CD4-positive, alpha-beta T cell (primary cell): ENCODE measurements around the gene JTB. TPM values are rescaled to one million over a fixed set of nuclear protein-coding genes. Genes with fewer than 3 reads are reported as not detected.

Experiments
- ATAC-seq: fragments of 200-7000 bp; cut with Tn5 transposase; one replicate; pipeline ENCODE4 v1.10.0; 2022; ENCODE audit warnings: mild to moderate bottlenecking; ENCODE audit not compliant: poor library complexity
- CTCF ChIA-PET: fragments of 350-600 bp; sonication (Branson Sonifier 250); formaldehyde crosslinking; loops from one replicate; lab custom pipeline; 2021; ENCODE audit warnings: antibody characterized with exemption, inconsistent platforms; lab: Charles Lee
- POLR2A ChIA-PET: fragments of 350-600 bp; sonication (Branson Sonifier 250); formaldehyde crosslinking; loops from one replicate; lab custom pipeline; 2021; ENCODE audit warnings: antibody characterized with exemption, inconsistent platforms; lab: Charles Lee
- DNase-seq, 14 experiments: peaks; one replicate each; pipeline ENCODE4 v3.0.0-alpha.2; 2013 to 2020; ENCODE audit warnings: mixed read lengths in 2 of 14
- H3K27ac ChIP-seq, 2 donors: one replicate each; pipeline versions ENCODE4 v1.5.1 to v1.7.0; 2013; ENCODE audit warnings: low read length in 2 of 2, low read depth in 1 of 2, mild to moderate bottlenecking in 1 of 2
- H3K27me3 ChIP-seq, 2 experiments: 1 replicate in 1 of 2; 2 replicates in 1 of 2; pipeline versions ENCODE4 v1.6.1 to v1.7.0; 2013; ENCODE audit warnings: low read length in 2 of 2, control low read depth in 1 of 2, mild to moderate bottlenecking in 1 of 2, moderate library complexity in 1 of 2; ENCODE audit not compliant: insufficient read depth in 2 of 2, control insufficient read depth in 1 of 2
- H3K36me3 ChIP-seq: one replicate; pipeline ENCODE4 v1.6.1; 2013; ENCODE audit warnings: low read length, control low read depth; ENCODE audit not compliant: insufficient read depth
- H3K4me1 ChIP-seq: one replicate; pipeline ENCODE4 v1.6.1; 2013; ENCODE audit warnings: low read length, control low read depth; ENCODE audit not compliant: insufficient read depth
- H3K4me3 ChIP-seq: one replicate; pipeline ENCODE4 v1.5.1; 2013; ENCODE audit warnings: mild to moderate bottlenecking, low read length, moderate library complexity
- H3K9me3 ChIP-seq, 2 experiments: 1 replicate in 1 of 2; 2 replicates in 1 of 2; pipeline versions ENCODE4 v1.6.1 to v1.7.0; 2013; ENCODE audit warnings: low read length in 2 of 2, mild to moderate bottlenecking in 2 of 2, control low read depth in 1 of 2, moderate library complexity in 1 of 2; ENCODE audit not compliant: control insufficient read depth in 1 of 2, insufficient read depth in 1 of 2
- H3K27ac Mint-ChIP-seq: one replicate; pipeline ENCODE4 v1.8.0; 2020; ENCODE audit warnings: mixed read lengths
- H3K27me3 Mint-ChIP-seq: one replicate; pipeline ENCODE4 v1.8.0; 2021; ENCODE audit warnings: mixed read lengths
- H3K36me3 Mint-ChIP-seq: one replicate; pipeline ENCODE4 v1.8.0; 2021; ENCODE audit warnings: low read depth, mixed read lengths
- H3K4me1 Mint-ChIP-seq: one replicate; pipeline ENCODE4 v1.8.0; 2021; ENCODE audit warnings: low read depth, mixed read lengths
- H3K4me3 Mint-ChIP-seq: one replicate; pipeline ENCODE4 v1.8.0; 2020; ENCODE audit warnings: mild to moderate bottlenecking, mixed read lengths
- H3K9me3 Mint-ChIP-seq: one replicate; pipeline ENCODE4 v1.8.0; 2020; ENCODE audit warnings: mixed read lengths
- intact Hi-C, 2 experiments: fragments of 100-400 bp; cut with DNase I in 1 of 2; cut with micrococcal nuclease in 1 of 2; formaldehyde crosslinking; loops; one replicate each; pipeline versions ENCODE4 v1.15.1 to v1.9.0; 2023 to 2025; cut with DNase I, micrococcal nuclease
- total RNA-seq, 174 experiments: library from RNA in 2 of 174; stranded (reverse) in 2 of 174; gene quantifications; one replicate each; pipeline ENCODE4 v1.2.3 and lab custom pipeline; 2021 to 2026
- TF ChIP-seq, protein P1 (sequence below): fragments of 200-600 bp; IDR thresholded peaks from one replicate; pipeline ENCODE4 v1.8.0; 2022; ENCODE audit warnings: antibody characterized with exemption, mild to moderate bottlenecking

The JTB gene
- total RNA-seq, 2 experiments from 2014 or later = 80.4 to 80.9 TPM

DNA sequence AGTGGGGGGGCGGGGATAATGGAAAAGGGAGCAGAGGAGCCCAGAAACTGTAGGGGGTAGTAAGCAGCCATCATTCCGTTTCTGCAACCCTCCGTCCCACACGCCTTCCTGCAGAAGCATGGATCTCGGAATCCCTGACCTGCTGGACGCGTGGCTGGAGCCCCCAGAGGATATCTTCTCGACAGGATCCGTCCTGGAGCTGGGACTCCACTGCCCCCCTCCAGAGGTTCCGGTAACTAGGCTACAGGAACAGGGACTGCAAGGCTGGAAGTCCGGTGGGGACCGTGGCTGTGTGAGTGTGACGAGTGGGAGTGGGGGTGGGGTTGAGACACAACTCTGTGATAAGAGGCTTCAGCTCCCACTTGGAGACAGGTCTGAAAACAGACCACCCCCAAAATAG lies 9.1 kb downstream of the JTB start:
- peak overlapping the region; percentile 8 for H3K27ac Mint-ChIP-seq
- DNase-seq (peak in 1 of 14 experiments; percentile 35), ATAC-seq (no peak)
- intact Hi-C loops = no loop called here
- TF ChIP-seq, protein P1, sequence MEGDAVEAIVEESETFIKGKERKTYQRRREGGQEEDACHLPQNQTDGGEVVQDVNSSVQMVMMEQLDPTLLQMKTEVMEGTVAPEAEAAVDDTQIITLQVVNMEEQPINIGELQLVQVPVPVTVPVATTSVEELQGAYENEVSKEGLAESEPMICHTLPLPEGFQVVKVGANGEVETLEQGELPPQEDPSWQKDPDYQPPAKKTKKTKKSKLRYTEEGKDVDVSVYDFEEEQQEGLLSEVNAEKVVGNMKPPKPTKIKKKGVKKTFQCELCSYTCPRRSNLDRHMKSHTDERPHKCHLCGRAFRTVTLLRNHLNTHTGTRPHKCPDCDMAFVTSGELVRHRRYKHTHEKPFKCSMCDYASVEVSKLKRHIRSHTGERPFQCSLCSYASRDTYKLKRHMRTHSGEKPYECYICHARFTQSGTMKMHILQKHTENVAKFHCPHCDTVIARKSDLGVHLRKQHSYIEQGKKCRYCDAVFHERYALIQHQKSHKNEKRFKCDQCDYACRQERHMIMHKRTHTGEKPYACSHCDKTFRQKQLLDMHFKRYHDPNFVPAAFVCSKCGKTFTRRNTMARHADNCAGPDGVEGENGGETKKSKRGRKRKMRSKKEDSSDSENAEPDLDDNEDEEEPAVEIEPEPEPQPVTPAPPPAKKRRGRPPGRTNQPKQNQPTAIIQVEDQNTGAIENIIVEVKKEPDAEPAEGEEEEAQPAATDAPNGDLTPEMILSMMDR = no peak
- H3K4me3 Mint-ChIP-seq = peak overlapping the region; percentile 96
- H3K4me1 Mint-ChIP-seq = peaks cover 52% of the 10 kb centered on the region
- no peak overlapping the region for H3K4me3 ChIP-seq
- H3K36me3 Mint-ChIP-seq = peaks cover 20% of the 10 kb centered on the region
- H3K27me3 Mint-ChIP-seq = no peaks in the 10 kb centered on the region
- no peaks in the 10 kb centered on the region for H3K9me3 ChIP-seq
- H3K27ac ChIP-seq = no peak overlapping the region
- no peaks in the 10 kb centered on the region for H3K9me3 Mint-ChIP-seq
- H3K36me3 ChIP-seq = peaks cover 9% of the 10 kb centered on the region
- H3K27me3 ChIP-seq = no peaks in the 10 kb centered on the region
- POLR2A ChIA-PET = interaction anchor here (0.9 to 4.7 kb wide), 10 partner anchors 9 to 191 kb away, joined by 3 to 149 read pairs (median 26); partner anchors contain the start of genes CRTC2, DENND4B, GATAD2B and JTB
- CTCF ChIA-PET = interaction anchor here (1.5 to 3.5 kb wide), 6 partner anchors 9 to 171 kb away, joined by 4 to 30 read pairs (median 11); partner anchors contain the start of genes CRTC2, DENND4B, JTB and RAB13
- H3K4me1 ChIP-seq = peaks cover 50% of the 10 kb centered on the region

DNA sequence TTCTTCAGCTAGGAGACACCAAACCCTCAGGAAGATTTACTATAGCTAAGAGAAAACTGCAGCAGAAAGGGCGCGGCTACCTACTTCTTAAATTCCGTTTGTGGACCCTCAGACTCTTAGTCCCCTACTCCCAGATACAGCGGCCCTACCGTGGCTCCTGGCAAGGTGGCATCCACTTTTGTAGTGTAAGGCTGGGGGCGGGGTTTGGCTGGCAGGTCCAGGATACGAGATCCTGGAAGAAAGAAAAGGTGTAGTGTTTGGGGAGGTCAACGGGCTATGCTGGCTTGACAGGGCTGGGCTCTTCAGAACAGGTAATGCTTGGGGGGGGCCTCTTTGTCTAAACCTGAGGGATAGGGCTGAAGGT lies 9.5 kb downstream of the JTB start:
- TF ChIP-seq, protein P1 = peak; percentile 5
- intact Hi-C loops = loop anchor here (1.0 kb wide), 2 partner anchors 9 to 10 kb away; partner anchors contain the start of genes CRTC2 (in 1 of the 2) and JTB (in 1 of the 2)
- H3K36me3 ChIP-seq = peaks cover 5% of the 10 kb centered on the region
- ChIA-PET POLR2A (interaction anchor here (0.7 to 4.7 kb wide), 22 partner anchors 10 to 1404 kb away, joined by 3 to 149 read pairs (median 4); partner anchors contain the start of genes CRTC2, DENND4B, GATAD2B and INTS3), CTCF (interaction anchor here (0.9 to 3.5 kb wide), 8 partner anchors 9 to 184 kb away, joined by 3 to 30 read pairs (median 10); partner anchors contain the start of genes CRTC2, DENND4B, JTB and RAB13)
- DNase-seq = no peak
- Mint-ChIP-seq H3K9me3 (no peaks in the 10 kb centered on the region), H3K4me3 (peak overlapping the region; percentile 96), H3K27ac (peak overlapping the region; percentile 94), H3K4me1 (peaks cover 55% of the 10 kb centered on the region), H3K27me3 (no peaks in the 10 kb centered on the region), H3K36me3 (peaks cover 18% of the 10 kb centered on the region)
- H3K4me1 ChIP-seq = peaks cover 53% of the 10 kb centered on the region
- H3K9me3 ChIP-seq = no peaks in the 10 kb centered on the region
- no peak for ATAC-seq
- H3K27ac ChIP-seq = peak overlapping the region; percentile 58 to 82
- peak overlapping the region; percentile 75 for H3K4me3 ChIP-seq
- no peaks in the 10 kb centered on the region for H3K27me3 ChIP-seq

DNA sequence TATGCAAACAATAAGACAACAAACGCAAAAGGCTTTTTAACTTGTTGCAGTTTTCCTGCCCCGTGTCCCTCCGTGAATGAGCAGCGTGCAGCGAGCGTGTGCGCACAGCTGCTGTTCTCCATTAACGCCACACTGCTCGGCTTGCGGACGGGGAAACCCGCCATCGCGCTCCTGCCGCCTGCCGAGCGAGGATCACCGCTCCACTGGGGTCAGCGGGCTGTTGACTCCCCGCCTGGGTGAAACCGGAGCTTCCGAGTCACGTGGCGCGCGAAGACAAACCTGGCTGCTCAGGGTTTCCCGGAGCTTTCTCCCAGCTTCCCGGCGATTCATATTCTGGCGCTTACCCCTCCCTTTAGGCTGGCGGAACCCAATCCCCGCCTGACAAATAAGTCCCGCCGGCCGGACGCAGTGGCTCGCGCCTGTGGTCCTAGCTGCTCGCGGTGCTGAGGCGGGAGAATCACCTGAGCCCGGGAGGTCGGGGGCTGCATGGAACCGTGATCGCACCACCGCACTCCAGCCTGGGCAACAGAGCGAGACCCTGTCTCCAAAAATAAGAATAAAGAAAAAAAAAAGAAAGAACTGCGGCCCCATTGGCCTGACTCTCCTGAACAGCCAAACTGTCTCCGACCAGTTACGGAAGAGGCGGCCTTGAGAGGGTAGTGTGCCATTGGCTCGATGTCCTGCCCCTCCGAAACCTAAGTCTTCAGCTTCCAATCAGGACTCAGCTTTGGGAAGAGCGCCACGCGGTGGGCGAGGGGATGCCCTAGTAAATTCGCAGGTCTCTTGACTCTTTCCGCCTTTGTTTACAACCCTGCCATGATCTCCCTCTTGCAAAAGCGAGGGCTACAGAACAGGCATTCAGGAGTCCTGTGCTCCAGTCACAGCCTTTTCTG lies 10.1 kb downstream of the JTB start, which contains the start of gene CREB3L4:
Gene CREB3L4, plus strand, starts transcription at position 796 of the 893 bp plus-strand sequence. CDS start 624 bp downstream, outside the sequence.
- intact Hi-C loops = loop anchor here (1.0 kb wide), 2 partner anchors 9 to 10 kb away; partner anchors contain the start of genes CRTC2 (in 1 of the 2) and JTB (in 1 of the 2)

More for the DNA sequence above, 10.1 kb downstream of the JTB start, which contains the start of gene CREB3L4:
- CTCF ChIA-PET = interaction anchor here (0.6 to 3.5 kb wide), 12 partner anchors 7 to 658 kb away, joined by 3 to 30 read pairs (median 4); partner anchors contain the start of genes CRTC2, DENND4B, JTB and RAB13
- TF ChIP-seq, protein P1 = peak; percentile 32
- peaks cover 18% of the 10 kb centered on the region for H3K36me3 Mint-ChIP-seq
- Histone ChIP-seq H3K4me3 (peak within 1 kb of the TSS; percentile 75), H3K27ac (peak within 1 kb of the TSS; percentile 82 to 83), H3K9me3 (no peaks in the 10 kb centered on the region), H3K4me1 (peaks cover 59% of the 10 kb centered on the region), H3K27me3 (no peaks in the 10 kb centered on the region), H3K36me3 (no peaks in the 10 kb centered on the region)
- POLR2A ChIA-PET = interaction anchor here (0.6 to 4.7 kb wide), 26 partner anchors 8 to 1405 kb away, joined by 3 to 149 read pairs (median 4); partner anchors contain the start of genes CRTC2, DENND4B, GATAD2B and HAX1
- H3K9me3 Mint-ChIP-seq = no peaks in the 10 kb centered on the region
- H3K4me1 Mint-ChIP-seq = peaks cover 58% of the 10 kb centered on the region
- DNase-seq (peak; percentile 64 to 95 (median 80)), ATAC-seq (peak; percentile 87)
- H3K4me3 Mint-ChIP-seq = peak within 1 kb of the TSS; percentile 96
- H3K27ac Mint-ChIP-seq = peak within 1 kb of the TSS; percentile 94
- no peaks in the 10 kb centered on the region for H3K27me3 Mint-ChIP-seq
